NCI-H2081 (cell line): ENCODE results near the gene PAFAH2.

Experiments
- DNase-seq, 2 experiments: peaks; one replicate each; lab custom pipeline; 2025; lab: John Stamatoyannopoulos, UW

The PAFAH2 gene

DNA sequence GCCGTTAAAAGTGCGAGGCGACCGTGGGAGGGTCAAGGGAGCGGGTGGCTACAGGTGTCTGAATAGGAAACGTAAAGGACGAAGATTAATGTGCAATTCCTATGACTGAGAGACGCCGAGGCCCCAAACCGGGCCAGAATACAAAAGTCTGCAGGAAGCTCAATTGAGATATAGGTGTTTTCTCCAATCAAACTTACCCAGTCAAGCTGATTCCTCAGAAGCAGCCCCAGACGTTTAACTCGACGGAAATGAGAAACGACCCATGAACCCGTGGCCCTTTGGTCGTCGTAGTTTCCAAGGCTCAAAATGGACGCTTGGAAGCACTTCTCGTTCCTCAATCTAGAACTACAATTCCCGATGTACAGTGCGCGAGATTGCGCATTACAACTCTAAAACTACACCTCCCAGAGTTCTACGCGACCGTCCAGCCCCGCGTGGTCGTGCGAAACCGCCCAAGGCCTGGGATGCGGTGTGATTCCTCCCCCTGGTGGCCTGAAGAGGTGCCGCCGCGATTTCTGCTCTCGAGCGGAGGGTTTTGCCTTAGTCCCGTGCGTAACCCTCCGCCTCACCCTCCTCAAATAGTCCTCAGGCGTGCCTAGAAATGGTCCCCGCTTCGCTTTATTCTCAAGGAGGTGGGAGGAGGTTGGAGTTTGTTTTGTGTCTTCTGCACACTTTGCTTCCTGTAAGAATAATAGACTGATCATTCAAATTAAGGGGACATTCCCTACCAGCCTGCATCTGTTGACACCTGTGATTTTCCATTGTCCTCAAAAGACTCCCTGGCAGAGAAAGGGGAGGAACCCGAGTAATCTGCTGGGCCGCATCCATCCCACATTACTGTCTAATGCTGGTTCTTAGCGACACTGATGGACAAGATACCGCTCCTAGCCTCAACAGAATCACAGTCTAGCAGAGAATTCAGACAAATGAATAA lies at the start of gene PAFAH2:
PAFAH2 (minus strand) TSS at position 236 of the 934 bp plus-strand sequence. CDS start 7,247 bp downstream, outside the sequence.
- DNase-seq, result peak; percentile 98 to 99

DNA sequence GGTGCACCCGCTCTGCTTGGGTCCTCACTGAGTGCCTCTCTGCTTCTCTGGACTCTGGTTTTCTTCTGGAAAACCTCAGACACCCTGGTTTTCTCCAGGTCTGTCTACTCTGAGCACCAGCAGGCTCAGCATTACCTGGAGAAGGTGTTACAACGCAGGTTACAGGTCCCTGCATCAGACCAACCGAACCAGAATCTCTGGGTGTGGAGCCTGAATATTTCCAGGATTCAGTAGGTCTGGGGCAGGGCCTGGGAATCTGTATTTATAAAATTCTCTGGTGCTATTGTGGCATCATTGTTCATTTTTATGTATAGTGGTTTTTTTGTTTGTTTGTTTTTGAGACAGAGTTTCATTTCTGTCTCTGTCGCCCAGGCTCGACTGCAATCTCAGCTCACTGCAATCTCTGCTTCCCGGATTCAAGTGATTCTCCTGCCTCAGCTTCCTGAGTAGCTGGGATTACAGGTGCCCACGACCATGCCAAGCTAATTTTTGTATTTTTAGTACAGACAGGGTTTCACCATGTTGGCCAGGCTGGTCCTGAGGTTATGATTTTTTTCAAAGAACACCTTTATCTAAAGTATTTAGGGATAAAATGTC lies 49.5 kb upstream of the PAFAH2 start:
- DNase-seq, result no peak

DNA sequence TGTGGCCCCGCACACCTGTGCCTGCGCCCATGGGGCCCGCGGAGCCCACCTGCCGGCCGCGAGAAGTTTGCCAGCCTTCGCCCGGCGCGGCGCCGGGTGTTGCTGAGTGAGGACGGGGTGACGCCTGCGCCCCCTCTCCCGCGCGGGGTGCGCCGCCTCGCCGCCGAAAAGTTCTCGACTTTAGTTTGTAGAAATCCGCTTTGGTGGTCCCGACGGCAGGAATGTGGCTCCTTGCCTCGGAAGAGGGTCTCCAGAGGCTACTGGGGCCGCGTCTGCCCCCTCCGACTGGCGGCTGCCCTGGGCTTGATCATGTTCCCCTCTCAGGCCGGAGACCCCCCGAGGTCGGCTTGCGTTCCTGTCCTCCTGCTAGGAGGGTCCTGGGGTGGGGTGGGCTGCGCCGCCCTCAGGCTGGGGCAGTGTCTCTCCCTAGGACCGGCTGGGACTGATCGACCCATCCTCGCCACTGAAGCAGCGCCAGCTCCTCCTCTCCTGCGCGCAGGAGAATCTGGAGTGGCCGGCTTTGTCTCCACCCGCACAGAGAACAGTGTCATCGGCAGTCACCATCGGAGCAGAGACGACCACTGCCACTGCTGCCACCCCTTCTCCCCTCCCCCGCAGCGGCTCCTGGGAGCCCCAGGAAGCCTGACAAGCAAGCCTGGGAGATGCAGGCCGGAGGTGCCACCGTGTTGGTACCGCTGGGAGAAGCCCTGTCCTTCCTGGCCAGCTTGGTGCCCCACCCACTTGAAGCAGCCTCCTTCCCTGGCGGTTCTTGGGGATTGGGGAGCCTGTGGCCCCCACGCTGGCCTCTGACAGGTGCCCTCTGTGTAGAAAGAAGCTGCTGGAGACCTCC lies 48.6 kb upstream of the PAFAH2 start:
- no peak for DNase-seq

GRCh38 chr1:26045722-26046245 lies 47.9 kb upstream of the PAFAH2 start, which contains the start of gene SLC30A2:
SLC30A2 (minus strand) TSS chr1:26046118; CDS start chr1:26045896, 222 bp downstream.
- no peak for DNase-seq

DNA sequence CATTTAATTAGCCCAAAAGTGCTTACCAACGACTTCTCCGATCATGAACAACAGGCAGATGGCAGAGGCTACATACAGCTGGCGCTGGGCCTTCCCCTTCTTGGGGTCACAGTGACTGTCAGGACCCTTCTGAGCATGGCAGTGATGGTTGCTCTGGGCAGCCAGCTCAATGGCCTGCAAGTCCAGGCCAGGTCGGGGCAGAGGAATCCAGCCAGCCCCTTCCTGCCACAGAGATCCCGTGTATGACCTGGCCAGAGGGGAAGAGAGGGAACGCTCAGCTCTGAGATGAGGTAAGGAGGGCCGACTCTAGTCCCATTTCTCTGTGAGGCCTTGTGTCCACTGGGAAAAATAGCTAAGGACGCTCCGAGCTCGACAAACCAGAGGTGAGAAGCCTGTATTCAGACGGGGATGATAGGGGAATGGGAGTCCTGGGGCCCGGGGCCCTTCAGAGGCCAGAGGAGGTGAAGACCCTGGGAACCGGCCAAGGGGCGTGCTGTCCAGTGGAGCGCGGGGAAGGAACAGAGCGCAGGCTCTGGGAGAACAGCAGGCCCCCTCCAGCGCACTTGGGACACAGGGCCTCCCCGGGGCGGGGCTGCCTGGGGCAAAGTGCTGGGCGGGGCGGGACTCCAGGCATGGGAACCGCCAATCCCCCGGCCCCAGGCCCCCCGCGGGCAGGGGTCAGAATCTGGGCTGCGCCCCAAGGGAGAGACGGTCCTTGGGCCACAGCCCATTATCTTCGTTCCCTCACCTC lies 47.3 kb upstream of the PAFAH2 start:
- DNase-seq, result no peak

GRCh38 chr1:26044414-26044813 lies 46.6 kb upstream of the PAFAH2 start:
- no peak for DNase-seq

- no peak for DNase-seq
Measured at GRCh38 chr1:26043765-26044164, 45.9 kb upstream of the PAFAH2 start.

DNA sequence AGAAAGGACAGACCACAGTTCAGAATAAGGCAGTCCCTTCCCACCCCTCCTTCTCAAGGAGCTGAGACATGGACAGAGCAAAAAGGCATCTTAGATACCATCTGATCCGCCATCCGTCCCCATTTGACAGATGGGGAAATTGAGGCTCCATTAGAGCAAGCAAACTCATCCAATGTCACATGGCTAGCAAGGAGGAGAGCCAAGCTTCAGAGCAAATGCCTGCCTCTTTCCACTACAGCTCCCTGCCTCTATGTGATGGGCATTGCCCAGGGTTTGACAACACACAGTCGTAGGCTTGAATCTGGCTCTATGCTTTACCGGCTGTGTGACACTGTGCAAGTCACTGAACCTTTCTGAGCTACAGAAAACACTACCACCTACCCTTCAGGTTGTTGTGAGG lies 44.1 kb upstream of the PAFAH2 start:
- DNase-seq, result no peak

GRCh38 chr1:26041401-26041800 lies 43.5 kb upstream of the PAFAH2 start:
- DNase-seq, result no peak

- DNase-seq, result no peak
Measured at GRCh38 chr1:26038904-26039303, 41.0 kb upstream of the PAFAH2 start.

- DNase-seq, result no peak
Measured at GRCh38 chr1:26038477-26038876, 40.6 kb upstream of the PAFAH2 start.

- DNase-seq, result no peak
Measured at GRCh38 chr1:26037904-26038303, 40.0 kb upstream of the PAFAH2 start.

DNA sequence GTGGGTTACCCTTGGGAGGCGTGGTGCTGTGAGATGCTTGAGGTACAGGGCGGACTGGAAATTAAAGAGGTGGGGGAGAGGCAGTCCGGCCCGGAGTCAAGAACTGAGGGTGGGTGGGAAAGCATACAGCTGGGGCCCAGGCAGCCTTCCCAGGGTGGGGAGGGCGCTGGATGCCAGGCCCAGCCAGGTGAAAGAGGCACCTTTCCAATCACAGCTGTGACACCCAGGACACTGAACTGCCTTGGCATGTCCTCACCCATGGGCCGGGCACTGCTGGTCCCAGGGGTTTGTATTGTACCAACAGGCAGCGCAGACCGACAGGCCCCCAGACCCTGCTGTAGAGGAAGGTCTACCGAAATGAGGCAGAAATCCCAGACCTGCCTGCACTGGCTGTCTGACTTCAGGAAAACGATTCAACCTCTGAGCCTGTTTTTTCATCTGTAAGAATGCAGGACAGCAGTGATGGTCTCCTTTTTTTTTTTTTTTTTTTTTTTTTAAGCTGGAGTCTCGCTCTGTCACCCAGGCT lies 39.0 kb upstream of the PAFAH2 start:
- DNase-seq, result no peak

DNA sequence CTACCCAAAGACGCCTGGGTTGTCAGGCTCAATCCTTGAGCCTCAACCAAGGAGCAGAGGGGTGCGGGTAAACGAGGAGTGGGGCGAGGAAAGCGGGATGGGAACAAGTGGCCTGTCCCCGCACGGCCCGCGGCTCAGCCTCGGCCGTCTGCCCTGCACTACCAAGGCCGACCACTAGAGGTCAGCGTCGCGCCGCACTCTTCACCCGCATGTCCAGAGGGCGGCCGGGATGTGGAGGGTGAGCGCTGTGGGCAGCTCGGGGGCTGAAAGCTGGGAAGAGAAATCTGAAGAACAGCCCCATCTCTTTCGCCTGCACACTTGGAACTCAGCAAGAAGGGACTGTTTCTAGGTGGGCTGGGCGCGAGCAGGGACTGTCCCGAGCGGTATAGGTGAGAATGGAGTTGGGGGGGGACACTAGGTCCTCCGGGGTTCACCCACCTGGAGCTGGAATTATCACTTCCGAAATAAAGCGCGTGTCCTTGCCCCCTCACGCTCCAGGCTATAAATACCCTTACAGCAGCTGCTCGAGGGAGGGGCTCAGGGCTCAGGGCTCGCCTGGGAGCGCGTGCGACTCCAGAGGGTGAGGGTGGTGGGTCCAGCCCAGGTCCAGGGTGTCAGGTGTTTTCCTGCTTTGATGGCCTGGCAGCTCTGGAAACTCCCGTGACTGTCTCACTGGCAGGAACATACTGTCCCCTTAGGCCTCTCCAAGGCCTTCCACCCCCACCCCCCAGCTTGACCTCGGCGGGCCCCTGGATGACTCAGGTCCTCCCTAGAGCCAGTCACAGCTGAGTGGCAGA lies 38.3 kb upstream of the PAFAH2 start:
- DNase-seq, result peak; percentile 50 to 59

GRCh38 chr1:26035203-26035958 lies 37.5 kb upstream of the PAFAH2 start:
- DNase-seq, result peak; percentile 91 to 92

DNA sequence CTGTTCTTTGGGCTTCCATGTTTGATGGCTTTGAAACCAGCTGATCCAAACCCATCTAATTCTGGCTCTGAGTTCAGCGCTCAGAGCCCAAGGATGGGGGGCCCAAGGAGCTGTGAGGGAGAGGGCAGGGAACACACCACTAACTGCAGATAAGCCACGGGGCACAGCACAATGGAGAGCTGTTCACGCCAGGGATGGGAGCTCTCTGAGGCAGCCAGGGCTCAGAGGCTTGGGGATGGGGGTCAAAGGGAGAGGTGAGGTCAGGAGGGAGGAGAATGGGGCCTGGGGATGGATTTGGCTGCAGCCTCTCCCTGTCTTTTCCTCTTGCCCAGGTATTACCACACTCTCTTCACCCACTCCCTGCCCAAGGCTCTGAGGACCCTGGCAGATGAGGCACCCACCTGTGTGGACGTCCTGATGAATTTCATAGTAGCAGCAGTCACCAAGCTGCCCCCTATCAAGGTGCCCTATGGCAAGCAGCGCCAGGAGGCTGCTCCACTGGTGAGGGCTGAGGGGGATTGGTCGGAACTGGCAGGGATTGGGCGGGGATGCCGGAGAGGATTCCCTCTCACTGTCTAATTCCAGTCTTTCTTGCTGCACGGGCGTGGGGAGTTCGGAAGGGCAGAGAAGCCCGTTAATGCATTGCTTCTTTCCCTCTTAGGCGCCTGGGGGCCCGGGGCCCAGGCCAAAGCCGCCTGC lies 36.8 kb upstream of the PAFAH2 start:
- DNase-seq, result peak in 1 of 2 experiments; percentile 45

- no peak for DNase-seq
Measured at GRCh38 chr1:26032656-26033357, 34.9 kb upstream of the PAFAH2 start.

GRCh38 chr1:26031611-26032220 lies 33.9 kb upstream of the PAFAH2 start:
- no peak for DNase-seq
